ENCODE results near the gene PPARG. TPM values are rescaled to one million over a fixed set of nuclear protein-coding genes. Genes with fewer than 3 reads are reported as not detected.

Gene PPARG
- total and polyA plus RNA-seq, 10 of the 15 experiments (the other 5 are each of a cell fraction or from before 2014, with no cell fraction given): 0.06 to 0.86 (median 0.12) TPM; not detected in 5

DNA sequence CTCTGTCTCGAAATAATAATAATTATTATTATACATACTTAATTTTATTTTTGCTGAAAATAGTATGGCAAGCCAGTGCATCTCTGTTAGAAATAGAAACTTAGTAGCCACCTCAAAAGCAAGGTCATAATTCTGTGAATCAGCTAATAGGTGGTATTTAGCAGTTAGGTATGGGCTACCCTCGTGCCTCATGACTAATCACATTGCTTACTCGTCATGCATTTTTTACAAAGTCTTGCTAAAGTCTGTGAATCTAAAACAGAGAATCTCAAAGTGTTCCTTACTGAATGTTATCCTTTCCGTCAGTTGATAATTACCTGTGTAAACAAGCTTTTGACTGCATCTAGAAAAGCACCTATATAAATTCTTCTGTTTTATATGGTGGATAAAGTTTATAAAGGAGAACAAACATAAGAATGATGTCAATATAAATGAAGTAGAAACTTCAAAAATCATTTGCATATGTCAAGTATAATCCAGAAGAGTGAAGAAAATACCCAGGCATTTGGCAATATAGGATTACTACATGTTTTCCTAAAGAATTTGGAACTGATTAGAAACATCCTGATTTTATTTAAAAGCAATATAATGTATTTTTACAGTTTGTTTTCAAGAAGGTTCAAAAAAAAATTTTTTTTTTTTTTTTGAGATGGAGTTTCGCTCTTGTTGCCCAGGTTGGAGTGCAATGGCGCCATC lies 6.2 kb downstream of the PPARG start:
- no TSS peak for BruUV-seq (replicated peaks)
- RAD21 ChIA-PET (ENCODE audit: unreplicated experiment): interaction anchor here (0.7 to 1.0 kb wide), 2 partner anchors 22 to 102 kb away, joined by 3 to 4 read pairs; no protein-coding TSS in a partner anchor
- intact Hi-C loops (cut with micrococcal nuclease; ENCODE audit: unreplicated experiment): loop anchor here (10.0 kb wide), 1 partner anchor 180 kb away; no protein-coding TSS in a partner anchor
- SMC1A ChIA-PET (ENCODE audit: uncharacterized antibody, unreplicated experiment): interaction anchor here (1.0 to 1.3 kb wide), 4 partner anchors 9 to 157 kb away, joined by 3 to 5 read pairs (median 4); no protein-coding TSS in a partner anchor
- FAIRE-seq (no peak), DNase-seq (ENCODE audit: low read depth, low spot score) (no peak), ATAC-seq (no peak)
- Histone ChIP-seq H3K9ac (ENCODE audit: control insufficient read depth, insufficient read depth, low read length) (no peak overlapping the region), H3K4me3 (no peak overlapping the region), H2AFZ (ENCODE audit: control insufficient read depth, low read depth, low read length) (no peak overlapping the region), H3K79me2 (ENCODE audit: control insufficient read depth, insufficient read depth, low read length) (no peaks in the 10 kb centered on the region), H4K20me1 (ENCODE audit: control insufficient read depth, insufficient read depth) (no peaks in the 10 kb centered on the region), H3K27me3 (replicated peaks in 1 of 2; ENCODE audit: control insufficient read depth in 2 of 2, insufficient read depth in 2 of 2, low read length in 1 of 2) (no peaks in the 10 kb centered on the region), H3K4me2 (ENCODE audit: control insufficient read depth, insufficient read depth) (no peak overlapping the region), H3K4me1 (ENCODE audit: control insufficient read depth, insufficient read depth, low read length) (no peaks in the 10 kb centered on the region), H3K36me3 (ENCODE audit: control insufficient read depth in 2 of 2, insufficient read depth in 2 of 2, low read length in 1 of 2) (no peaks in the 10 kb centered on the region), H3K9me3 (replicated peaks; ENCODE audit: control insufficient read depth, insufficient read depth, low read length) (no peaks in the 10 kb centered on the region), H3K27ac (ENCODE audit: control insufficient read depth, insufficient read depth) (no peak overlapping the region)
- POLR2A ChIA-PET: no interaction called here
- WGBS (ENCODE audit: insufficient coverage, insufficient replicate concordance, low lambda C conversion rate, missing lambda C conversion rate): 33% methylated on average over 6 of the region's 6 CpGs
- no peak for TF ChIP-seq HCFC1 (IDR thresholded peaks at IDR 0.05; ENCODE audit: low read length)
- CTCF ChIA-PET: no interaction called here
- in situ Hi-C loops (cut with MboI): no loop called here

DNA sequence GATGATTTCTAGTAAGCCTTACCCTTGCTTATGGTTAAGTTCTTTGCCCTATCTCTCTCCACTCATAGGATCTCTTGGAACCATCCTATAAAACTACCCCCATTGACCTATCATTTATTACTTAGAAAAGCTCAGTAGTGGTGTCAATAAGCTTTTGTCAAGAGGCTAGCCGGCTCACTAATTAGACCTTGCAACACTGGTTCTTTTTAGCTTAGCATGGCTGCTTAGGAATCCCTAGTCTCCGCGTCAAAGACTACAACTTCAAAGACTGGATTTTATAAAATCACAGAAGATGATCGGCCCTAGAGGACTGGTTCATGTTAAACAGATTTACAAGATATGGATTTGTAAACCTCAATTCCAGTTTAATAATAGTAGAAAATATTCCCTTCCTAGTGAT lies 7.6 kb downstream of the PPARG start:
- CTCF ChIA-PET: interaction anchor here (1.5 kb wide), 1 partner anchor 58 kb away, joined by 3 read pairs; no protein-coding TSS in a partner anchor
- no TSS peak for BruUV-seq (replicated peaks)
- no peak for ATAC-seq
- TF ChIP-seq, protein P1, sequence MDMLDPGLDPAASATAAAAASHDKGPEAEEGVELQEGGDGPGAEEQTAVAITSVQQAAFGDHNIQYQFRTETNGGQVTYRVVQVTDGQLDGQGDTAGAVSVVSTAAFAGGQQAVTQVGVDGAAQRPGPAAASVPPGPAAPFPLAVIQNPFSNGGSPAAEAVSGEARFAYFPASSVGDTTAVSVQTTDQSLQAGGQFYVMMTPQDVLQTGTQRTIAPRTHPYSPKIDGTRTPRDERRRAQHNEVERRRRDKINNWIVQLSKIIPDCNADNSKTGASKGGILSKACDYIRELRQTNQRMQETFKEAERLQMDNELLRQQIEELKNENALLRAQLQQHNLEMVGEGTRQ (IDR thresholded peaks at IDR 0.05; ENCODE audit: borderline replicate concordance, low read depth, low read length): no peak
- TF ChIP-seq SREBF2 (IDR thresholded peaks at IDR 0.05; ENCODE audit: low read length): no peak
- TF ChIP-seq, protein P2, sequence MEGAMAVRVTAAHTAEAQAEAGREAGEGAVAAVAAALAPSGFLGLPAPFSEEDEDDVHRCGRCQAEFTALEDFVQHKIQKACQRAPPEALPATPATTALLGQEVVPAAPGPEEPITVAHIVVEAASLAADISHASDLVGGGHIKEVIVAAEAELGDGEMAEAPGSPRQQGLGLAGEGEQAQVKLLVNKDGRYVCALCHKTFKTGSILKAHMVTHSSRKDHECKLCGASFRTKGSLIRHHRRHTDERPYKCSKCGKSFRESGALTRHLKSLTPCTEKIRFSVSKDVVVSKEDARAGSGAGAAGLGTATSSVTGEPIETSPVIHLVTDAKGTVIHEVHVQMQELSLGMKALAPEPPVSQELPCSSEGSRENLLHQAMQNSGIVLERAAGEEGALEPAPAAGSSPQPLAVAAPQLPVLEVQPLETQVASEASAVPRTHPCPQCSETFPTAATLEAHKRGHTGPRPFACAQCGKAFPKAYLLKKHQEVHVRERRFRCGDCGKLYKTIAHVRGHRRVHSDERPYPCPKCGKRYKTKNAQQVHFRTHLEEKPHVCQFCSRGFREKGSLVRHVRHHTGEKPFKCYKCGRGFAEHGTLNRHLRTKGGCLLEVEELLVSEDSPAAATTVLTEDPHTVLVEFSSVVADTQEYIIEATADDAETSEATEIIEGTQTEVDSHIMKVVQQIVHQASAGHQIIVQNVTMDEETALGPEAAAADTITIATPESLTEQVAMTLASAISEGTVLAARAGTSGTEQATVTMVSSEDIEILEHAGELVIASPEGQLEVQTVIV (IDR thresholded peaks at IDR 0.05; ENCODE audit: borderline replicate concordance, partially characterized antibody): no peak
- TF ChIP-seq IKZF1 (conservative IDR thresholded peaks at IDR 0.05): no peak
- no peak for TF ChIP-seq POU2F2 (IDR thresholded peaks at IDR 0.05; ENCODE audit: borderline replicate concordance, low read depth, low read length)
- TF ChIP-seq KAT2A (conservative IDR thresholded peaks at IDR 0.05; ENCODE audit: control insufficient read depth, low read depth, low read length): no peak
- TF ChIP-seq, protein P3, sequence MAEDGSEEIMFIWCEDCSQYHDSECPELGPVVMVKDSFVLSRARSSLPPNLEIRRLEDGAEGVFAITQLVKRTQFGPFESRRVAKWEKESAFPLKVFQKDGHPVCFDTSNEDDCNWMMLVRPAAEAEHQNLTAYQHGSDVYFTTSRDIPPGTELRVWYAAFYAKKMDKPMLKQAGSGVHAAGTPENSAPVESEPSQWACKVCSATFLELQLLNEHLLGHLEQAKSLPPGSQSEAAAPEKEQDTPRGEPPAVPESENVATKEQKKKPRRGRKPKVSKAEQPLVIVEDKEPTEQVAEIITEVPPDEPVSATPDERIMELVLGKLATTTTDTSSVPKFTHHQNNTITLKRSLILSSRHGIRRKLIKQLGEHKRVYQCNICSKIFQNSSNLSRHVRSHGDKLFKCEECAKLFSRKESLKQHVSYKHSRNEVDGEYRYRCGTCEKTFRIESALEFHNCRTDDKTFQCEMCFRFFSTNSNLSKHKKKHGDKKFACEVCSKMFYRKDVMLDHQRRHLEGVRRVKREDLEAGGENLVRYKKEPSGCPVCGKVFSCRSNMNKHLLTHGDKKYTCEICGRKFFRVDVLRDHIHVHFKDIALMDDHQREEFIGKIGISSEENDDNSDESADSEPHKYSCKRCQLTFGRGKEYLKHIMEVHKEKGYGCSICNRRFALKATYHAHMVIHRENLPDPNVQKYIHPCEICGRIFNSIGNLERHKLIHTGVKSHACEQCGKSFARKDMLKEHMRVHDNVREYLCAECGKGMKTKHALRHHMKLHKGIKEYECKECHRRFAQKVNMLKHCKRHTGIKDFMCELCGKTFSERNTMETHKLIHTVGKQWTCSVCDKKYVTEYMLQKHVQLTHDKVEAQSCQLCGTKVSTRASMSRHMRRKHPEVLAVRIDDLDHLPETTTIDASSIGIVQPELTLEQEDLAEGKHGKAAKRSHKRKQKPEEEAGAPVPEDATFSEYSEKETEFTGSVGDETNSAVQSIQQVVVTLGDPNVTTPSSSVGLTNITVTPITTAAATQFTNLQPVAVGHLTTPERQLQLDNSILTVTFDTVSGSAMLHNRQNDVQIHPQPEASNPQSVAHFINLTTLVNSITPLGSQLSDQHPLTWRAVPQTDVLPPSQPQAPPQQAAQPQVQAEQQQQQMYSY (CRISPR knock-in tag; IDR thresholded peaks at IDR 0.05): no peak

More for the DNA sequence above, 7.6 kb downstream of the PPARG start:
- Histone ChIP-seq H3K79me2 (ENCODE audit: control insufficient read depth, insufficient read depth, low read length) (no peaks in the 10 kb centered on the region), H3K27me3 (replicated peaks in 1 of 2; ENCODE audit: control insufficient read depth in 2 of 2, insufficient read depth in 2 of 2, low read length in 1 of 2) (no peaks in the 10 kb centered on the region; a peak in 1 of 4 replicates), H4K20me1 (ENCODE audit: control insufficient read depth, insufficient read depth) (no peaks in the 10 kb centered on the region), H3K36me3 (ENCODE audit: control insufficient read depth in 2 of 2, insufficient read depth in 2 of 2, low read length in 1 of 2) (no peaks in the 10 kb centered on the region), H2AFZ (ENCODE audit: control insufficient read depth, low read depth, low read length) (no peak overlapping the region), H3K9me3 (replicated peaks; ENCODE audit: control insufficient read depth, insufficient read depth, low read length) (no peaks in the 10 kb centered on the region), H3K9ac (ENCODE audit: control insufficient read depth, insufficient read depth, low read length) (no peak overlapping the region), H3K4me2 (ENCODE audit: control insufficient read depth, insufficient read depth) (no peak overlapping the region), H3K4me3 (no peak overlapping the region), H3K4me1 (ENCODE audit: control insufficient read depth, insufficient read depth, low read length) (no peaks in the 10 kb centered on the region), H3K27ac (ENCODE audit: control insufficient read depth, insufficient read depth) (no peak overlapping the region)
- POLR2A ChIA-PET: interaction anchor here (0.5 to 0.7 kb wide), 3 partner anchors 18 to 103 kb away, joined by 3 to 7 read pairs (median 6); no protein-coding TSS in a partner anchor
- FAIRE-seq: no peak
- in situ Hi-C loops (cut with MboI): no loop called here
- intact Hi-C loops (cut with micrococcal nuclease; ENCODE audit: unreplicated experiment): loop anchor here (10.0 kb wide), 1 partner anchor 178 kb away; no protein-coding TSS in a partner anchor
- 72% methylated on average over 4 of the region's 4 CpGs for WGBS (ENCODE audit: insufficient coverage, insufficient replicate concordance, low lambda C conversion rate, missing lambda C conversion rate)
- SMC1A ChIA-PET (ENCODE audit: uncharacterized antibody, unreplicated experiment): no interaction called here
- DNase-seq (ENCODE audit: low read depth, low spot score): no peak
- RAD21 ChIA-PET (ENCODE audit: unreplicated experiment): interaction anchor here (0.6 kb wide), 1 partner anchor 64 kb away, joined by 3 read pairs; no protein-coding TSS in a partner anchor
